Measurements from ENCODE around the gene ARL16. TPM values are rescaled to one million over a fixed set of nuclear protein-coding genes. Genes with fewer than 3 reads are reported as not detected.

ARL16 gene
- polyA plus RNA-seq, 1 donor (not counting 4 experiments of a cell fraction or from before 2014, with no cell fraction given) = 48.7 TPM

GRCh38 chr17:81644976-81645952 is 38.3 kb downstream of the ARL16 start:
- no peak for TF ChIP-seq EZH2 (IDR thresholded peaks at IDR 0.05; ENCODE audit: low read length)
- TF ChIP-seq, protein P1, sequence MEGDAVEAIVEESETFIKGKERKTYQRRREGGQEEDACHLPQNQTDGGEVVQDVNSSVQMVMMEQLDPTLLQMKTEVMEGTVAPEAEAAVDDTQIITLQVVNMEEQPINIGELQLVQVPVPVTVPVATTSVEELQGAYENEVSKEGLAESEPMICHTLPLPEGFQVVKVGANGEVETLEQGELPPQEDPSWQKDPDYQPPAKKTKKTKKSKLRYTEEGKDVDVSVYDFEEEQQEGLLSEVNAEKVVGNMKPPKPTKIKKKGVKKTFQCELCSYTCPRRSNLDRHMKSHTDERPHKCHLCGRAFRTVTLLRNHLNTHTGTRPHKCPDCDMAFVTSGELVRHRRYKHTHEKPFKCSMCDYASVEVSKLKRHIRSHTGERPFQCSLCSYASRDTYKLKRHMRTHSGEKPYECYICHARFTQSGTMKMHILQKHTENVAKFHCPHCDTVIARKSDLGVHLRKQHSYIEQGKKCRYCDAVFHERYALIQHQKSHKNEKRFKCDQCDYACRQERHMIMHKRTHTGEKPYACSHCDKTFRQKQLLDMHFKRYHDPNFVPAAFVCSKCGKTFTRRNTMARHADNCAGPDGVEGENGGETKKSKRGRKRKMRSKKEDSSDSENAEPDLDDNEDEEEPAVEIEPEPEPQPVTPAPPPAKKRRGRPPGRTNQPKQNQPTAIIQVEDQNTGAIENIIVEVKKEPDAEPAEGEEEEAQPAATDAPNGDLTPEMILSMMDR (optimal IDR thresholded peaks at IDR 0.05 in 1 of 3, IDR thresholded peaks at IDR 0.05 in 1 of 3, conservative IDR thresholded peaks at IDR 0.05 in 1 of 3; ENCODE audit: extremely low read depth in 1 of 3, insufficient read depth in 2 of 3, low read length in 3 of 3) = no peak
- H3K4me1 ChIP-seq (ENCODE audit: control insufficient read depth, extremely low read depth, insufficient read depth, low read length) = peaks cover 12% of the 10 kb centered on the region
- DNase-seq (ENCODE audit: low read depth, low spot score) (no peak), FAIRE-seq (no peak)
- H3K9me3 ChIP-seq (ENCODE audit: control insufficient read depth, low read depth, low read length) = no peaks in the 10 kb centered on the region
- H3K79me2 ChIP-seq (ENCODE audit: control insufficient read depth, insufficient read depth, low read length) = no peaks in the 10 kb centered on the region
- H3K4me2 ChIP-seq (ENCODE audit: control insufficient read depth, extremely low read depth, insufficient read depth, low read depth, low read length) = no peak overlapping the region
- H4K20me1 ChIP-seq (ENCODE audit: control insufficient read depth, extremely low read depth, insufficient read depth, low read length) = peaks cover 4% of the 10 kb centered on the region
- dilution Hi-C loops (cut with MboI; ENCODE audit: extremely low pct_ligation_motif_present, low sequenced_read_pairs) = no loop called here
- H2AFZ ChIP-seq (ENCODE audit: control insufficient read depth, low read length) = no peak overlapping the region
- H3K9ac ChIP-seq (ENCODE audit: control insufficient read depth, extremely low read depth, insufficient read depth, low read length) = no peak overlapping the region
- H3K4me3 ChIP-seq (ENCODE audit: control insufficient read depth in 2 of 3, extremely low read depth in 1 of 3, insufficient read depth in 2 of 3, low read depth in 1 of 3, low read length in 3 of 3) = no peak overlapping the region
- H3K27ac ChIP-seq (ENCODE audit: control insufficient read depth, insufficient read depth, low read length) = no peak overlapping the region
- H3K27me3 ChIP-seq (ENCODE audit: control insufficient read depth, extremely low read depth, insufficient read depth, low read length) = peaks cover 25% of the 10 kb centered on the region
- H3K9me1 ChIP-seq (ENCODE audit: control insufficient read depth, extremely low read depth, insufficient read depth, low read length) = no peaks in the 10 kb centered on the region
- peaks cover 0 to 3% of the 10 kb centered on the region in 2 experiments for H3K36me3 ChIP-seq (ENCODE audit: control insufficient read depth in 2 of 2, extremely low read depth in 1 of 2, insufficient read depth in 2 of 2, low read length in 2 of 2)

GRCh38 chr17:81644496-81644895 is 39.1 kb downstream of the ARL16 start:
- H4K20me1 ChIP-seq (ENCODE audit: control insufficient read depth, extremely low read depth, insufficient read depth, low read length) = peaks cover 4% of the 10 kb centered on the region
- H3K79me2 ChIP-seq (ENCODE audit: control insufficient read depth, insufficient read depth, low read length) = no peaks in the 10 kb centered on the region
- no peak overlapping the region for H3K4me2 ChIP-seq (ENCODE audit: control insufficient read depth, extremely low read depth, insufficient read depth, low read depth, low read length)
- no peak overlapping the region for H3K4me3 ChIP-seq (ENCODE audit: control insufficient read depth in 2 of 3, extremely low read depth in 1 of 3, insufficient read depth in 2 of 3, low read depth in 1 of 3, low read length in 3 of 3)
- peaks cover 25% of the 10 kb centered on the region for H3K27me3 ChIP-seq (ENCODE audit: control insufficient read depth, extremely low read depth, insufficient read depth, low read length)
- H3K9me1 ChIP-seq (ENCODE audit: control insufficient read depth, extremely low read depth, insufficient read depth, low read length) = no peaks in the 10 kb centered on the region
- no peak overlapping the region for H3K27ac ChIP-seq (ENCODE audit: control insufficient read depth, insufficient read depth, low read length)
- no peaks in the 10 kb centered on the region for H3K9me3 ChIP-seq (ENCODE audit: control insufficient read depth, low read depth, low read length)
- H3K9ac ChIP-seq (ENCODE audit: control insufficient read depth, extremely low read depth, insufficient read depth, low read length) = no peak overlapping the region
- DNase-seq (ENCODE audit: low read depth, low spot score) = no peak
- H3K36me3 ChIP-seq (ENCODE audit: control insufficient read depth in 2 of 2, extremely low read depth in 1 of 2, insufficient read depth in 2 of 2, low read length in 2 of 2) = peaks cover 0 to 3% of the 10 kb centered on the region in 2 experiments
- H2AFZ ChIP-seq (ENCODE audit: control insufficient read depth, low read length) = no peak overlapping the region
- peaks cover 12% of the 10 kb centered on the region for H3K4me1 ChIP-seq (ENCODE audit: control insufficient read depth, extremely low read depth, insufficient read depth, low read length)
- no peak for FAIRE-seq
- TF ChIP-seq, protein P1 (optimal IDR thresholded peaks at IDR 0.05 in 1 of 3, IDR thresholded peaks at IDR 0.05 in 1 of 3, conservative IDR thresholded peaks at IDR 0.05 in 1 of 3; ENCODE audit: extremely low read depth in 1 of 3, insufficient read depth in 2 of 3, low read length in 3 of 3) = no peak
- no peak for TF ChIP-seq EZH2 (IDR thresholded peaks at IDR 0.05; ENCODE audit: low read length)
- dilution Hi-C loops (cut with MboI; ENCODE audit: extremely low pct_ligation_motif_present, low sequenced_read_pairs) = no loop called here

Data from keratinocyte (primary cell).